T-helper 9 cell (primary cell): ENCODE results near the gene CLDN3.

Experiments used
- DNase-seq: peaks from one replicate; pipeline ENCODE4 v3.0.0-alpha.2; 2020

CLDN3 gene

GRCh38 chr7:73770860-73771670 lies 995 bp upstream of the CLDN3 start:
- DNase-seq, result no peak

- DNase-seq, result no peak
Observed at GRCh38 chr7:73769481-73770001, 529 bp downstream of the CLDN3 start.

GRCh38 chr7:73768641-73769480 lies 1.2 kb downstream of the CLDN3 start:
- no peak for DNase-seq

GRCh38 chr7:73766556-73767229 lies 3.4 kb downstream of the CLDN3 start:
- DNase-seq, result no peak

- DNase-seq, result no peak
Observed at GRCh38 chr7:73762659-73762999, 7.4 kb downstream of the CLDN3 start.

- DNase-seq, result no peak
Observed at GRCh38 chr7:73761854-73762658, 8.0 kb downstream of the CLDN3 start.

- DNase-seq, result no peak
Observed at GRCh38 chr7:73758581-73759138, 11.4 kb downstream of the CLDN3 start.

GRCh38 chr7:73749931-73750776 lies 19.9 kb downstream of the CLDN3 start:
- DNase-seq, result no peak

- no peak for DNase-seq
Observed at GRCh38 chr7:73746378-73746777, 23.7 kb downstream of the CLDN3 start.

- DNase-seq, result no peak
Observed at GRCh38 chr7:73742753-73743641, 27.1 kb downstream of the CLDN3 start.

- DNase-seq, result no peak
Observed at GRCh38 chr7:73742338-73742752, 27.7 kb downstream of the CLDN3 start.

- no peak for DNase-seq
Observed at GRCh38 chr7:73741600-73741999, 28.5 kb downstream of the CLDN3 start.

- DNase-seq, result no peak
Observed at GRCh38 chr7:73740771-73741170, 29.3 kb downstream of the CLDN3 start.

GRCh38 chr7:73740212-73740611 lies 29.9 kb downstream of the CLDN3 start:
- DNase-seq, result no peak

- DNase-seq, result no peak
Observed at GRCh38 chr7:73739387-73739767, 30.7 kb downstream of the CLDN3 start.

- DNase-seq, result peak; percentile 99
Observed at GRCh38 chr7:73738612-73739386, 31.3 kb downstream of the CLDN3 start, which contains the start of gene ABHD11. Gene ABHD11, minus strand, starts transcription at chr7:73738802. Its CDS starts 32 bp downstream, at chr7:73738770.

- DNase-seq, result peak; percentile 75
Observed at GRCh38 chr7:73738220-73738611, 31.9 kb downstream of the CLDN3 start.

GRCh38 chr7:73737491-73738219 lies 32.4 kb downstream of the CLDN3 start:
- DNase-seq, result no peak
